Stimulated activated CD4-positive, alpha-beta T cell treated with anti-CD3 and anti-CD28 coated beads, TNF-alpha, amount 100 ng/mL, for 1 hour (primary cell): Measurements from ENCODE around the gene PEA15.

Experiments used
- DNase-seq, 3 donors: peaks; one replicate each; pipeline ENCODE4 v3.0.0-alpha.2; 2020; ENCODE audit warnings: low read depth in 3 of 3, low spot score in 1 of 3

Gene PEA15

GRCh38 chr1:160236806-160237205 lies 31.6 kb downstream of the PEA15 start:
- DNase-seq: no peak

DNA sequence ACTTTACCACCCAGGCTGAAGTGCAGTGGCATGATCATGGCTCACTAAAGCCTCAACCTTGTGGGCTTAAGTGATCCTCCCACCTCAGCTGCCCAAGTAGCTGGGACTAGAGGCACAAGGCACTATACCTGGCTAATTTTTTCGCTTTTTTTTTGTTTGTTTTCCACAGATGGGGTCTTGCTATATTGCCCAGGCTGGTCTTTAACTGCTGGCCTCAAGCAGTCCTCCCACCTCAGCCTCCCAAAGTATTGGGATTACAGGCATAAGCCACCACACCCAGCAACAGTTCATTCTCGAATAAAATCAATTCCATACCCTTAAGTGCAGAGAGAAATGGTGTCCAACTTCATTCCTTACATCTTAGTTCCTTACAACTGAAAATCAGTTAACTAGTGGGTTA lies 32.4 kb downstream of the PEA15 start:
- no peak for DNase-seq

DNA sequence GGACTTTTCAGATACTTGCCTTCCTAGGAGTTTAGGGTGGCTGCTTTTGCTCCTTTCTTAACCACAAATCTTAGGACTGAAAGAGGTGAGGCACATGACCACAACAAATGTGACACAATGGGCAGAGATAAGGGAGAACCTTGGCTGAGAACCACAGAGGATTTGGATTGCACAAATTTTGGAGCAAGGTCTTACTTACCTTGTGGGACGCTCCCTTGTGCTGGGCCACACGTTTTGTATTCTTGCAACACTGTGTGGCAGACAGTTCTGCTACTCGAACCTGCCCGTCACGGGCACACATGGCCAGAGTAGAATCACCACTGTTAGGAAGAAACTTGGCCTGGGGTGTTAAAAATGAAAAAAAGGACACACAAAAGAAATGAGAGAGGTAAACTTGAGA lies 33.2 kb downstream of the PEA15 start:
- no peak for DNase-seq

- no peak for DNase-seq
Measured at GRCh38 chr1:160239582-160240299, 34.6 kb downstream of the PEA15 start.

DNA sequence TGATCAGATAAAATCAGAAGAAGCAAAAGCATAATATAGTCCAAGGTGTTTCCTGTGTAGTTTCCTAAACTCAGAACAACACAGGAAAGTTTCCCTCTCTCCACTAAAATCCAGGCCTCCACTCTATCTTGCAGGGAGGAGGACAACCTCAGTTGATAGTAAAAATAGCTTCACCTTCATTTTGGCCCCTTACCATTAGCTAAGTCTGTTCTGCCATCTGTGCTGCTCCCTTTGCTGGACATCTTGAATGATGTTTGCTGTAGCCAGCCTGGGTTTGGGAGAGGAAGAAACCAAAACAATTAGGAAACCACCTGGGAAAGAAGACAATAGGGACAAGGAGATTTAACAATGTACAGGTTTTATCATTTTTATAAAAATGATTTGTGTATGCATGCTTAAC lies 38.6 kb downstream of the PEA15 start:
- DNase-seq: no peak

- DNase-seq: no peak
Measured at GRCh38 chr1:160244209-160244608, 39.0 kb downstream of the PEA15 start.

- DNase-seq: no peak
Measured at GRCh38 chr1:160245434-160245833, 40.2 kb downstream of the PEA15 start.

GRCh38 chr1:160247053-160247452 lies 41.9 kb downstream of the PEA15 start:
- no peak for DNase-seq

- no peak for DNase-seq
Measured at GRCh38 chr1:160251011-160251410, 45.8 kb downstream of the PEA15 start.

DNA sequence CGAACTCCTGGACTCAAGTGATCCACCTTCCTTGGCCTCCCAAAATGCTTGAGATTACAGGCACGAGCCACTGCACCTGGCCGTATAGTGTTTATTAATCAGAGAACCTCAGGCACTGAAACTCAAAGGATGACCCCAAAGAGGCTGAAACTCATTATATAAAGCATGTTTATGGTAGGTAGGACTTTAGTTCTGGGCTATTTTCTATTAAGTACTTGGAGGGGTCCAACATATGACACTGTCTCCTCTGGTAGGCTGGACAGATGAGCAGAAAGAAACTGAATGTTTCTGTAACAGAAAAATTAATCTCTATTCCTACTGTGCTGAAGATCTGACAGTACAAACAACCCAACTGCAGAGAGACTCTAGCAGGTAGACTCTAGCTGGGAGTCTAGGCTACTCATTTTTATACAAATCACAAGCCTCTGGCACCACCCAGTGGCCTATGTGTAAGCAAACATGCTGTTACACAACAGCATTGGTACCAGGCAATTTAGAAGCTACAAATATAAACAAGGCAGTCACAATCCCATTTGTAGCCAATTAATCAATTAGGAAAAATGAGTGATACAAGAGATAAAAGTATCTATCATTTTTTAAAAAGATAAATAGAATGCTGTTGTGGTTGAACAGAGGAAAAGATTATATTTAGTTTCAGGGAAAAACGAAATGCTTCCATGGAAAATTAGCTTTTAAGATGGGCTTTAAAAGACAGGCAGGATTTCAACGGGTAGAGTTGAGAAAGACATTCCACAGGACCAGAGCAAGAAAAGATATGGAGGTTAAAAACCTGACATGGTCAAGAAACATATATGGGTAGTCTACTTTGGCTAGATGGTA lies 46.7 kb downstream of the PEA15 start:
- peak in 2 of 3 donors; percentile 10 to 20 for DNase-seq

- DNase-seq: no peak
Measured at GRCh38 chr1:160255781-160256300, 50.7 kb downstream of the PEA15 start.

DNA sequence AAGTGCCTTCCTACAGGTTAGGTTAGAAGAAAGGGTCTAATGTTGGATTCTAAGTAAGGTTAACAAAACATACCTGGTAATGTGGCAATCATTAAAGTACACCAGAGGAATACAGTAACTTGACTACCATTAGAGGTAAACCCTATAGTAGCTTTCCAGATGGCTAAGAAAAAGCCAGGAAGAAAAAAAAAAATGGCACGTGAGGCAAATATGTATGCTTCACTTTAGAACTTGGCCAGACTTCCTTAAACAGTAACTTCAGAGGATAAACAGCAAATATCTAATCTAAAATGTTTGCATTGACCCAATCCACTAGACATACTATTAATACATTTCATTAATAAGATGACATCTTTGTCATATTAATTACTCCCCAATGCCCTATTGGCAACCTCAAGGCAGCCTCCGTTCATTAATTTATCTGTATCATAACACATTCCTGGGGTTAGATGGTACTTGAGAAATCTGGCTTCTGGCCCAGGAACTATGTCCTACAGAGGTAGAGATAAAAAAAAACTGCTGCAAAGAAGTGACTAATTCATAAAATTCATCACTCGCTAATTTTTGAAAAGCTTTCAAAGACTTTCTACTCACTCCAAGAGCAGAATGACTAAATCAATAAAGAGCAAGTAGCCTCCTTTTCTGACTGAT lies 51.3 kb downstream of the PEA15 start:
- DNase-seq: no peak

DNA sequence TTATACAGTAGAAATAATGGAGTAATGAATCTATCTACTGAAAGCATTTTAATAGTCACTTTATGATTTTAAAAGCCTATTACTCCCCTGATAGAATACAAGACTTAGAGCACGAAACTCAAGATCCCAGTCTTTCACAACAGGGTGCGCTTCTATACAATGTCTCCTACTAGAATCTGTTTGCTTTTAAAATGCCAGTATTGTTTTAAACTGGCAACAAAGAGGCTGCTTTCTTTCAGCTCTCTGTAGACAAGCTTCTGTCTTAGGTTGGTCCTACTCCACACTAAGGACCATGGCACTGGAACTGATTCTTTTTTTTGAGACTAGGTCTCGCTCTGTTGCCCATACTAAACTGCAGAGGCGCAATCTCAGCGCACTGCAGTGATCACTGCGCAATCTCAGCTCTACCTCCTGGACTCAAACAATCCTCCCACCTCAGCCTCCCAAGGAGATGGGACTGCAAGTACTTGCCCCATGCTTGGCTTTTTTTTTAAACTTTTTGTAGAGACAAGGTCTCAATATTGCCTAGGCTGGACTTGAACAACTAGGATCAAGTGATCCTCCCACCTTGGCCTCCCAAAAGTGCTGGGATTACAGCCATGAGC lies 52.3 kb downstream of the PEA15 start:
- no peak for DNase-seq

DNA sequence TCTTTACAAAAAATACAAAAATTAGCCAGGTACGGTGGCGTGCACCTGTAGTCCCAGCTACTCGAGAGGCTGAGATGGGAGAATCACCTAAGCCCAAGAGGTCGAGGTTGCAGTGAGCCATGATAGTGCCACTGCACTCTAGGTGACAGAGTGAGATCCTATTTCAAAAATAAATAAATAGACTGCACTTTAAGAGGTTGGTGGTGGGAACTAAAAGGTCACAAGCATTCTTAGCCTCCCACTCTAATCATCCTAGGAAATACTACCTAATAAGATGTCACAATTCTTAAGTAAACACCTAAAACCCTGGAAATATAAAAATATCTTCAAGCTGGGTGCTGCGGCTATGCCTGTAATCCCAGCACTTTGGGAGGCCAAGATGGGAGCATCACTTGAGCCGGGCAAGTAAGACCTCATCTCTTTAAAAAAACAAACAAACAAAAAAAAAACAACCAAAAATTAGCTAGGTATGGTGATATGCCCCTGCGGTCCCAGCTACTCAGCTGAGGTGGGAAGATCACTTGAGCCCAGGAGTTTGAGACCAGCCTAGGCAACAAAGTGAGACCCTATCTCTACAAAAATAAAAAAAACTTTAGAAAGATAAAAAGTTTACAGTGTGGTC lies 53.1 kb downstream of the PEA15 start:
- DNase-seq: no peak

DNA sequence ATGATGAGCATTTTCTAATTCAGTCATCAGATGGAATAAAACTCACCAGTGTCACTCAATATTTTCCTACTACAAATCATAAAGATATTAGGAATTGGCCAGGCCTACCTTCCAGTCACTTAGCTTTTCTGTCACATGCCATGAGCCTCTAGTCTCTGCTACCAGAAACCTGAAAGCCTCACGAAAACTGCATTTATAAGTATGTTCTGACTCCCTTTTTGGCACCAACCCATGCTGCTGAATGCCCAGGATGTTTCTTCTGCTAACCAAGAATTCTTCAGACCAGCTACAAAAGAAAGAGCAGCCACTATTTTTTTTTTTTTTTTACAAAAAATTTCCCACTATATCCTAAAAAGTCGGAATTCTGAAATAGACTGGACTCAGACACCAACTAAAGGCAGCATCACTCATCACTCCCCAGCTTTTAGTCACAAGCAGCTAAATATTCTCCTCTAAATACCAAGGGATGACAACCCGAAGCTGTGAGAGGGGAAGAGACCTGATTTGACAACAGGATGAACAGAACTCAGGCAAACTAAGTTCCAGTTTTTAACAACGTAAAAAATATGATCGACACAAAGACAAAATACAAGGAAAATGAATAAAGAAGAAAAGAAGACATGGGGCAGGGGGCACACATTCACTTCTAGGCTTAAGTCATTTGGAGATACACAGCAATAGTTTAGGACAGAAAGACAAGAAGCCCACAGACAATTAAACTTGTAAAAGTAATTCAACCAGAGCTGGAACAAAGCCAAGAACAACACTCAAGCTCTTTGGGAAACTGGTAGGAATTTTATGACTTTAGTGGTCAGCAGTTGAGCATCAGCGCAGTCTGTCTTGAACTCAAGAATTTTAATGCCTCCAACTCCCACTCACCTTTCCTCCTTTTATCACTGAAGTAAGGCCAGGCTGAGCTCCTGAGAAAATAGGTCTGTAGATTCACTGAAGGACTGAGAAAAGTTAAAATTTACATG lies 55.5 kb downstream of the PEA15 start:
- DNase-seq: no peak

GRCh38 chr1:160261556-160261892 lies 56.3 kb downstream of the PEA15 start:
- peak; percentile 24 to 45 (median 26) for DNase-seq

DNA sequence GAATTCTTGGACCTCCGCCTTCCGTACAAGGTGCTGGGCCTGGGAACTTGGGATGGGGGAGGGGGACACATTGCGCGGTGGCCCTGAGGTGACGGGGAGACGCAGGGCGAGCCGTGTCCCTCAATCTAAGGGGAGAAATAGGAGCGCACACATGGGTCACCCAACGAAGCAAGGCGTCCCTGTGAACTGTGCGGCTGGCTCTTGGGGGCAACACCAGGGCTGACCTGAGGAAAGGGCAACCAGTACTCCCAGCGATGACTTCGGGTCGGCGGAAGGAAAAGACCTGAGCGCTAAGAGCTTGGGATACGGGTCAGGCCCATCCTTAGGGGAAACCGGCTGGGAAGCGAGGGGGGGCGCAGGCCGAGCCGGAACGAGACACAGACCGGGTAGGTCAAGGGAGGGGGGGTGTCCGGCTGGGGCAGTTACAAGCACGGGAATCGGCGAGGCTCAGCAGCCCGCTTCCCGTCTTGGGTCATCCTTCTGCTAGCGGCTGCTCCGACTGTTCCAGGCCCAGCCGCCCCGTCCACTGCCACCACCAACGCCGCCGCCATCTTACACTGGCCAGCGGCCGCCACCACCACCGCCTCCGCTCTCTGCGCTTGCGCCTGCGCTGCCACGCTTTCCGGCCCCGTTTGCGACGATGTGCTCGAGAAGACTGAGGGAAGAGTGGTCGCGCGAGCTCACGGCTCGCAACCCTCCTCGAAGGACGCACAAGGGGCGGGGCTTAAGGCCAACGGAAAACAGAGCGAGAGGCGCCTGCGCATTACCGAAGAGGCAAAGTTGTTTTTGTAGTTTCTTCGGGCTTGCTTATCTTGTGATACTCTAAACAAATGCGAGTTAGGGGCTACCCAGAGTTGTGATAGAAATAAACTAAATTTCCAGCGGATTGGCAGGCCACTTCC lies 57.0 kb downstream of the PEA15 start, which contains the start of gene DCAF8:
Gene DCAF8, minus strand, starts transcription at position 657 of the 902 bp plus-strand sequence. CDS start 18,541 bp downstream, outside the sequence.
- DNase-seq: peak; percentile 92 to 95 (median 94)

GRCh38 chr1:160264795-160265307 lies 59.7 kb downstream of the PEA15 start:
- DNase-seq: no peak
